Measurements from ENCODE around the gene MRPL55.

GRCh38 chr1:228075801-228076271 lies 33.3 kb downstream of the MRPL55 start:
- TF ChIP-seq POLR2AphosphoS5 (IDR thresholded peaks at IDR 0.05; ENCODE audit: low read depth, low read length) (no peak), POLR2A (IDR thresholded peaks at IDR 0.05; ENCODE audit: low read depth, low read length) (no peak), TAF1 (IDR thresholded peaks at IDR 0.05; ENCODE audit: borderline replicate concordance, low read depth, low read length) (no peak)
